Vagina (tissue), 2 donors: ENCODE results near the gene CNMD. TPM values are rescaled to one million over a fixed set of nuclear protein-coding genes. Genes with fewer than 3 reads are reported as not detected.

Source experiments
- DNase-seq, 2 donors: peaks; one replicate each; pipeline ENCODE4 v3.0.0-alpha.2; 2017; ENCODE audit errors: extremely low spot score in 2 of 2
- H3K27ac ChIP-seq: fragments of 200-600 bp; sonication (generic); one replicate; pipeline ENCODE4 v1.5.1; 2019
- H3K27me3 ChIP-seq: fragments of 200-600 bp; sonication (generic); one replicate; pipeline ENCODE4 v1.5.1; 2019
- H3K36me3 ChIP-seq, 2 donors: fragments of 200-600 bp; sonication (generic); one replicate each; pipeline ENCODE4 v1.5.1; 2017 to 2019
- H3K4me1 ChIP-seq: fragments of 200-600 bp; sonication (generic); one replicate; pipeline ENCODE4 v1.5.1; 2019
- H3K4me3 ChIP-seq, 2 donors: fragments of 200-600 bp; sonication (generic); 1 replicate in 1 of 2; 2 replicates in 1 of 2; pipeline ENCODE4 v1.5.1; 2016 to 2019
- H3K9me3 ChIP-seq: fragments of 200-600 bp; sonication (generic); one replicate; pipeline ENCODE4 v1.5.1; 2019
- CTCF ChIP-seq, 3 experiments: fragments of 450-650 bp in 2 of 3; fragments of 200-600 bp in 1 of 3; sonication (generic) in 1 of 3; IDR thresholded peaks; one replicate each; pipeline ENCODE4 v1.5.1; 2017 to 2019; ENCODE audit warnings: antibody characterized with exemption in 3 of 3, mild to moderate bottlenecking in 2 of 3, moderate library complexity in 2 of 3
- POLR2A ChIP-seq, 2 donors: fragments of 450-650 bp; IDR thresholded peaks; one replicate each; pipeline ENCODE4 v1.6.1; 2017; ENCODE audit warnings: antibody characterized with exemption in 2 of 2, mild to moderate bottlenecking in 2 of 2, moderate library complexity in 2 of 2
- POLR2AphosphoS5 ChIP-seq, 2 donors: sonication (generic); formaldehyde crosslinking; IDR thresholded peaks; one replicate each; pipeline ENCODE4 v1.9.0; 2017; ENCODE audit warnings: antibody characterized with exemption in 2 of 2, mild to moderate bottlenecking in 2 of 2, low read depth in 1 of 2; ENCODE audit not compliant: insufficient read depth in 1 of 2
- intact Hi-C: fragments of 100-400 bp; cut with DNase I; formaldehyde crosslinking; loops from one replicate; pipeline ENCODE4 v1.15.1; 2023
- total RNA-seq: library from RNA; depleted of rRNA; stranded (reverse); fragments of >200 nt; gene quantifications from one replicate; pipeline ENCODE4 v1.2.3, GENCODE V29; 2016

CNMD gene
- total RNA-seq, 1 donor from 2014 or later, result not detected

GRCh38 chr13:52780611-52781010 is 41.0 kb upstream of the CNMD start:
- no peak for TF ChIP-seq CTCF (IDR thresholded peaks at IDR 0.05)
- no peak for TF ChIP-seq POLR2A (IDR thresholded peaks at IDR 0.05)
- no peak for TF ChIP-seq POLR2AphosphoS5 (IDR thresholded peaks at IDR 0.05; ENCODE audit: insufficient read depth in 1 of 2, low read depth in 1 of 2)
- Histone ChIP-seq H3K36me3 (no peaks in the 10 kb centered on the region), H3K27me3 (no peaks in the 10 kb centered on the region)

GRCh38 chr13:52780092-52780491 is 40.5 kb upstream of the CNMD start:
- intact Hi-C loops, result no loop called here
- no peaks in the 10 kb centered on the region for H3K36me3 ChIP-seq
- TF ChIP-seq CTCF (IDR thresholded peaks at IDR 0.05), result no peak
- TF ChIP-seq POLR2A (IDR thresholded peaks at IDR 0.05), result no peak
- TF ChIP-seq POLR2AphosphoS5 (IDR thresholded peaks at IDR 0.05; ENCODE audit: insufficient read depth in 1 of 2, low read depth in 1 of 2), result no peak
- no peaks in the 10 kb centered on the region for H3K9me3 ChIP-seq
- H3K4me1 ChIP-seq, result no peaks in the 10 kb centered on the region
- H3K4me3 ChIP-seq, result no peak overlapping the region
- H3K27ac ChIP-seq, result no peak overlapping the region
- H3K27me3 ChIP-seq, result no peaks in the 10 kb centered on the region
- DNase-seq, result no peak

More at GRCh38 chr13:52780611-52781010, 41.0 kb upstream of the CNMD start:
- intact Hi-C loops, result no loop called here
- Histone ChIP-seq H3K27ac (no peak overlapping the region), H3K4me1 (no peaks in the 10 kb centered on the region), H3K4me3 (no peak overlapping the region), H3K9me3 (no peaks in the 10 kb centered on the region)
- no peak for DNase-seq

DNA sequence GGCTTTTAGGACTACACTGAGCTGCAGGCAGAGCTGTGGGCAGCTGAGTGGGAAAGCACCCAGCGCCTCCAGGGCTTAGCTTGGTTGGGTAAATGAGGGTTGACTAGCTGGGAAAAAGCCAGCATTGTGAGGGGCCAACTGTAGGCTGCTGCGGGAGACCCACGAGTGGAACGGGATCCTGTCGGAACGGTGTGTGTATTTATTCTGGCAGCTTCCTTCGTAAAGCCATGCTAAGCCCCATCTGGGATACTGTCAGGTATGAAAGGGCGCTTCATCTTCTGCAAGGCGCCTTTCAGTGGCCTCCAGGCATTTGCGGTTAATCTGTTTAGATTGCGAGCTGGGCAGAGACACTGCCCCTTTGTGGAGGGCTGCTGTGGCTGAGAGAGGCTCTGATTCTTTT is 39.5 kb upstream of the CNMD start:
- H3K27ac ChIP-seq, result no peak overlapping the region
- intact Hi-C loops, result no loop called here
- H3K27me3 ChIP-seq, result no peaks in the 10 kb centered on the region
- H3K4me1 ChIP-seq, result no peaks in the 10 kb centered on the region
- no peaks in the 10 kb centered on the region for H3K9me3 ChIP-seq
- no peaks in the 10 kb centered on the region for H3K36me3 ChIP-seq
- no peak for DNase-seq
- H3K4me3 ChIP-seq, result no peak overlapping the region
- TF ChIP-seq CTCF (IDR thresholded peaks at IDR 0.05) (no peak), POLR2AphosphoS5 (IDR thresholded peaks at IDR 0.05; ENCODE audit: insufficient read depth in 1 of 2, low read depth in 1 of 2) (no peak)

DNA sequence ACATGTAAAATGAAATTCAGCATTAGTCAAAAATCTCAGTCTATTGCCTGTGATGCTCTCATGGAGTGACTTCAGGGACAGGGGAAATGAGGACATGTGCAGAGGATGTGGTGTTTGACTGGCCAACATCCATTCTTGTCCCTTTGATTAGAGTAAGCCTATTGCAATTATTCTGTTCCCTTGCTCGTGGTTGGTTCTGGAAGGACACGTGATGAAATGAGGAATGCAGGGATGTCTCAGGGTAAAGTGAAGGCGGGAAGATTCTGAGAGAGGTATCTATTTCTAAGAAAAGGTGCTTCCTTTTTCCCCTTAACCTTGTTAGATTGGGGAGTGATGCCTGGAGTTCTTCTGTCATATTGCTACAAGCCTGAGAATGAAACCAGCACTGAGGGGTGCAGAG is 37.1 kb upstream of the CNMD start:
- Histone ChIP-seq H3K27ac (no peak overlapping the region), H3K27me3 (no peaks in the 10 kb centered on the region), H3K4me3 (no peak overlapping the region), H3K4me1 (no peaks in the 10 kb centered on the region), H3K36me3 (no peaks in the 10 kb centered on the region), H3K9me3 (no peaks in the 10 kb centered on the region)
- no peak for TF ChIP-seq POLR2AphosphoS5 (IDR thresholded peaks at IDR 0.05; ENCODE audit: insufficient read depth in 1 of 2, low read depth in 1 of 2)
- no peak for TF ChIP-seq POLR2A (IDR thresholded peaks at IDR 0.05)
- no peak for TF ChIP-seq CTCF (IDR thresholded peaks at IDR 0.05)
- no peak for DNase-seq
- intact Hi-C loops, result no loop called here

DNA sequence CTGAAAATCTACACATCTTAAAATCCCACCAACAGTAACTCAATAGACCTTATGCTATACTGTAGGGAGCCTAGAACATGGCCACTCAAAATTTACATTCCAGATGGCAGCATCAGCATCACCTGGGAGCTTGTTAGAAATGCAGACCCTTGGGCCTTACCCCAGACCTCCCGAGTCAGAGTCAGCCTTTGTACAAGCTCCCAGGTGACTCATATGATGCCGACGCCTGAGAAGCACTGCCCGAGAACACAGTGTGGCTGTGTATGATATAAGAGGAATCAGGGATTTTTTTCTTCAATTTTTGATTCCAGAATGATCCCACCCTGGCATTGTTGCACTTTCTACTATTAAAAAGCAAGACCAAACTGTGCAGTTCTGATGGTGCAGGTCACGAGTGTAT is 35.9 kb upstream of the CNMD start:
- TF ChIP-seq CTCF (IDR thresholded peaks at IDR 0.05) (no peak), POLR2A (IDR thresholded peaks at IDR 0.05) (no peak), POLR2AphosphoS5 (IDR thresholded peaks at IDR 0.05; ENCODE audit: insufficient read depth in 1 of 2, low read depth in 1 of 2) (no peak)
- Histone ChIP-seq H3K9me3 (no peaks in the 10 kb centered on the region), H3K27me3 (no peaks in the 10 kb centered on the region), H3K4me3 (no peak overlapping the region), H3K36me3 (no peaks in the 10 kb centered on the region), H3K4me1 (no peaks in the 10 kb centered on the region), H3K27ac (no peak overlapping the region)
- intact Hi-C loops, result no loop called here
- DNase-seq, result no peak
